Liver (tissue), 9 donors: ENCODE measurements around the gene SLFN12L. TPM values are rescaled to one million over a fixed set of nuclear protein-coding genes. Genes with fewer than 3 reads are reported as not detected.

Experiments used
- DNase-seq: peaks from one replicate; pipeline ENCODE4 v3.0.0-alpha.2; 2017; ENCODE audit warnings: low spot score
- H3K27ac ChIP-seq, 2 donors: one replicate each; pipeline ENCODE4 v1.7.0; 2013; ENCODE audit warnings: inconsistent platforms in 2 of 2, low read length in 2 of 2, control low read depth in 1 of 2, low read depth in 1 of 2, mild to moderate bottlenecking in 1 of 2
- H3K27me3 ChIP-seq, 4 donors: one replicate each; pipeline versions ENCODE4 v1.6.1 to v1.7.0; 2013; ENCODE audit warnings: low read length in 3 of 4, inconsistent platforms in 1 of 4, mild to moderate bottlenecking in 1 of 4, moderate library complexity in 1 of 4; ENCODE audit not compliant: control insufficient read depth in 4 of 4, insufficient read depth in 4 of 4
- H3K36me3 ChIP-seq, 4 donors: one replicate each; pipeline versions ENCODE4 v1.6.1 to v1.7.0; 2013; ENCODE audit warnings: low read length in 3 of 4, mild to moderate bottlenecking in 3 of 4, low read depth in 1 of 4, moderate library complexity in 1 of 4; ENCODE audit not compliant: control insufficient read depth in 4 of 4, insufficient read depth in 3 of 4
- H3K4me1 ChIP-seq, 4 donors: one replicate each; pipeline versions ENCODE4 v1.6.1 to v1.7.0; 2013; ENCODE audit warnings: low read length in 3 of 4, mild to moderate bottlenecking in 3 of 4, moderate library complexity in 1 of 4; ENCODE audit not compliant: control insufficient read depth in 4 of 4, insufficient read depth in 4 of 4
- H3K4me3 ChIP-seq, 3 donors: one replicate each; pipeline versions ENCODE4 v1.6.1 to v1.7.0; 2013; ENCODE audit warnings: low read length in 3 of 3, control low read depth in 1 of 3, low read depth in 1 of 3, mild to moderate bottlenecking in 1 of 3
- H3K9ac ChIP-seq, 2 donors: one replicate each; pipeline ENCODE4 v1.7.0; 2013; ENCODE audit warnings: low read length in 2 of 2, mild to moderate bottlenecking in 2 of 2, moderate library complexity in 2 of 2, control low read depth in 1 of 2, low read depth in 1 of 2
- H3K9me3 ChIP-seq, 4 donors: one replicate each; pipeline versions ENCODE4 v1.6.1 to v1.7.0; 2013; ENCODE audit warnings: low read length in 3 of 4; ENCODE audit not compliant: control insufficient read depth in 4 of 4
- ATF3 ChIP-seq: IDR thresholded peaks from 2 replicates; pipeline ENCODE4 v1.6.1; 2016; ENCODE audit warnings: antibody characterized with exemption
- EGR1 ChIP-seq, 2 donors: IDR thresholded peaks; 2 replicates each; pipeline ENCODE4 v1.6.1; 2016 to 2018; ENCODE audit warnings: antibody characterized with exemption in 2 of 2, low read depth in 2 of 2
- FOXA1 ChIP-seq: IDR thresholded peaks from 2 replicates; pipeline ENCODE4 v1.6.1; 2016; ENCODE audit warnings: antibody characterized with exemption
- FOXA2 ChIP-seq: IDR thresholded peaks from 2 replicates; pipeline ENCODE4 v1.6.1; 2016; ENCODE audit warnings: antibody characterized with exemption
- GABPA ChIP-seq, 2 donors: IDR thresholded peaks in 1 of 2; conservative IDR thresholded peaks in 1 of 2; 2 replicates each; pipeline ENCODE4 v1.6.1; 2016; ENCODE audit warnings: antibody characterized with exemption in 2 of 2, mild to moderate bottlenecking in 1 of 2, moderate library complexity in 1 of 2
- HNF4A ChIP-seq, 2 donors: conservative IDR thresholded peaks; 2 replicates each; pipeline ENCODE4 v1.6.1; 2016; ENCODE audit warnings: antibody characterized with exemption in 2 of 2, mild to moderate bottlenecking in 2 of 2
- HNF4G ChIP-seq: IDR thresholded peaks from 2 replicates; pipeline ENCODE4 v1.6.1; 2016; ENCODE audit warnings: antibody characterized with exemption
- JUND ChIP-seq, 2 donors: IDR thresholded peaks; 2 replicates each; pipeline ENCODE4 v1.6.1; 2016; ENCODE audit warnings: antibody characterized with exemption in 2 of 2
- MAX ChIP-seq: IDR thresholded peaks from 2 replicates; pipeline ENCODE4 v1.6.1; 2016; ENCODE audit warnings: antibody characterized with exemption
- NR2F2 ChIP-seq: IDR thresholded peaks from 2 replicates; pipeline ENCODE4 v1.6.1; 2016; ENCODE audit warnings: antibody characterized with exemption
- RAD21 ChIP-seq, 2 donors: IDR thresholded peaks; 2 replicates each; pipeline ENCODE4 v1.6.1; 2016; ENCODE audit warnings: antibody characterized with exemption in 2 of 2, mild to moderate bottlenecking in 2 of 2
- RXRA ChIP-seq, 2 donors: IDR thresholded peaks; 2 replicates each; pipeline ENCODE4 v1.6.1; 2017 to 2018; ENCODE audit warnings: antibody characterized with exemption in 2 of 2, mild to moderate bottlenecking in 1 of 2
- SP1 ChIP-seq: IDR thresholded peaks from 2 replicates; pipeline ENCODE4 v1.6.1; 2018; ENCODE audit warnings: antibody characterized with exemption, mild to moderate bottlenecking
- TAF1 ChIP-seq: conservative IDR thresholded peaks from 2 replicates; pipeline ENCODE4 v1.6.1; 2016; ENCODE audit warnings: antibody characterized with exemption, mild to moderate bottlenecking
- YY1 ChIP-seq: IDR thresholded peaks from 2 replicates; pipeline ENCODE4 v1.6.1; 2016; ENCODE audit warnings: antibody characterized with exemption, mild to moderate bottlenecking
- whole genome bisulfite sequencing: extraction: QIAGEN DNeasy Blood & Tissue Kit; methylation state at CpG from one replicate; pipeline ENCODE4 v1.1.7; 2013; 5-methylcytosine and 5-hydroxymethylcytosine counted together
- polyA plus RNA-seq, 2 donors: library from polyadenylated mRNA; stranded (reverse) in 1 of 2; unstranded in 1 of 2; fragments of 200-250 nt in 1 of 2; fragments of >200 nt in 1 of 2; fragmentation: Nextera tagmentation in 1 of 2; extraction: Ambion mirVana in 1 of 2; gene quantifications; one replicate each; pipeline versions ENCODE4 v1.2.1 to v1.2.3, GENCODE V29; 2013 to 2015
- total RNA-seq, 2 donors: library from RNA; depleted of rRNA; stranded (reverse); fragments of >200 nt; gene quantifications; one replicate each; pipeline ENCODE4 v1.2.3, GENCODE V29; 2014
- TF ChIP-seq, protein P1 (sequence below): IDR thresholded peaks from 2 replicates; pipeline ENCODE4 v1.6.1; 2016; ENCODE audit warnings: antibody characterized with exemption, mild to moderate bottlenecking
- TF ChIP-seq, protein P2 (sequence below): IDR thresholded peaks from 2 replicates; pipeline ENCODE4 v1.6.1; 2016; ENCODE audit warnings: antibody characterized with exemption
- TF ChIP-seq, protein P3 (sequence below): fragments of 150-350 bp; IDR thresholded peaks from 2 replicates; pipeline ENCODE4 v1.5.1; 2017; ENCODE audit warnings: improper control_type of control experiment, low read depth, low read length; ENCODE audit not compliant: missing input control
- donor health status: healthy.
- donor health status: healthy.
- donor health status: healthy.
- donor health status: healthy.
- donor health status: healthy.

SLFN12L gene
- total and polyA plus RNA-seq, 4 donors: 0.09 to 2.2 (median 0.27) TPM

DNA sequence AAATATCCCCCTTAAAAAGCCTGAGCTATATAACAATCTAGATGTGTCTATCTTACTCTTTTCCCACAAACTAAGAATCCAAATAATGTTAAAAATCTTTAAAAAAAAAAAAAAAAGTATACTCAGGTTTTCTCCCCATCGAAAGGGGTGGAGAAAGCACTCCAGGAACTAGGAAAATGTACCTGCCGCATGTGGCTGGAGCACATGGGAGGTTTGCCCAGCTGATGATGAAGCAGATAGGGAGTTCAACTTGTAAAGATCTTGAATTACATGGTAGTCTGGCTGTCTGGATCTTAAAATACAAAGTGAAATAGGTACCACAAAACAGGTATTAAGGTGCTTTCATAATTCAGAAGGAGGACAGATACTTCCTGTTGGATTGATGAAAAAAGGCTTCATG is 31.9 kb upstream of the SLFN12L start:
- WGBS: 85% methylated on average over 2 of the region's 2 CpGs
- Histone ChIP-seq H3K9me3 (no peaks in the 10 kb centered on the region), H3K27me3 (no peaks in the 10 kb centered on the region), H3K9ac (no peak overlapping the region), H3K4me3 (no peak overlapping the region), H3K27ac (no peak overlapping the region), H3K36me3 (no peaks in the 10 kb centered on the region), H3K4me1 (peaks cover 3 to 22% (median 16%) of the 10 kb centered on the region in 4 donors)
- no peak for DNase-seq
- TF ChIP-seq FOXA2: no peak
- no peak for TF ChIP-seq GABPA (IDR thresholded peaks at IDR 0.05 in 1 of 2, conservative IDR thresholded peaks at IDR 0.05 in 1 of 2)
- no peak for TF ChIP-seq JUND (IDR thresholded peaks at IDR 0.05)
- no peak for TF ChIP-seq MAX
- TF ChIP-seq, protein P1, sequence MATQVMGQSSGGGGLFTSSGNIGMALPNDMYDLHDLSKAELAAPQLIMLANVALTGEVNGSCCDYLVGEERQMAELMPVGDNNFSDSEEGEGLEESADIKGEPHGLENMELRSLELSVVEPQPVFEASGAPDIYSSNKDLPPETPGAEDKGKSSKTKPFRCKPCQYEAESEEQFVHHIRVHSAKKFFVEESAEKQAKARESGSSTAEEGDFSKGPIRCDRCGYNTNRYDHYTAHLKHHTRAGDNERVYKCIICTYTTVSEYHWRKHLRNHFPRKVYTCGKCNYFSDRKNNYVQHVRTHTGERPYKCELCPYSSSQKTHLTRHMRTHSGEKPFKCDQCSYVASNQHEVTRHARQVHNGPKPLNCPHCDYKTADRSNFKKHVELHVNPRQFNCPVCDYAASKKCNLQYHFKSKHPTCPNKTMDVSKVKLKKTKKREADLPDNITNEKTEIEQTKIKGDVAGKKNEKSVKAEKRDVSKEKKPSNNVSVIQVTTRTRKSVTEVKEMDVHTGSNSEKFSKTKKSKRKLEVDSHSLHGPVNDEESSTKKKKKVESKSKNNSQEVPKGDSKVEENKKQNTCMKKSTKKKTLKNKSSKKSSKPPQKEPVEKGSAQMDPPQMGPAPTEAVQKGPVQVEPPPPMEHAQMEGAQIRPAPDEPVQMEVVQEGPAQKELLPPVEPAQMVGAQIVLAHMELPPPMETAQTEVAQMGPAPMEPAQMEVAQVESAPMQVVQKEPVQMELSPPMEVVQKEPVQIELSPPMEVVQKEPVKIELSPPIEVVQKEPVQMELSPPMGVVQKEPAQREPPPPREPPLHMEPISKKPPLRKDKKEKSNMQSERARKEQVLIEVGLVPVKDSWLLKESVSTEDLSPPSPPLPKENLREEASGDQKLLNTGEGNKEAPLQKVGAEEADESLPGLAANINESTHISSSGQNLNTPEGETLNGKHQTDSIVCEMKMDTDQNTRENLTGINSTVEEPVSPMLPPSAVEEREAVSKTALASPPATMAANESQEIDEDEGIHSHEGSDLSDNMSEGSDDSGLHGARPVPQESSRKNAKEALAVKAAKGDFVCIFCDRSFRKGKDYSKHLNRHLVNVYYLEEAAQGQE: no peak
- TF ChIP-seq FOXA1: no peak
- TF ChIP-seq NR2F2: no peak
- TF ChIP-seq, protein P2, sequence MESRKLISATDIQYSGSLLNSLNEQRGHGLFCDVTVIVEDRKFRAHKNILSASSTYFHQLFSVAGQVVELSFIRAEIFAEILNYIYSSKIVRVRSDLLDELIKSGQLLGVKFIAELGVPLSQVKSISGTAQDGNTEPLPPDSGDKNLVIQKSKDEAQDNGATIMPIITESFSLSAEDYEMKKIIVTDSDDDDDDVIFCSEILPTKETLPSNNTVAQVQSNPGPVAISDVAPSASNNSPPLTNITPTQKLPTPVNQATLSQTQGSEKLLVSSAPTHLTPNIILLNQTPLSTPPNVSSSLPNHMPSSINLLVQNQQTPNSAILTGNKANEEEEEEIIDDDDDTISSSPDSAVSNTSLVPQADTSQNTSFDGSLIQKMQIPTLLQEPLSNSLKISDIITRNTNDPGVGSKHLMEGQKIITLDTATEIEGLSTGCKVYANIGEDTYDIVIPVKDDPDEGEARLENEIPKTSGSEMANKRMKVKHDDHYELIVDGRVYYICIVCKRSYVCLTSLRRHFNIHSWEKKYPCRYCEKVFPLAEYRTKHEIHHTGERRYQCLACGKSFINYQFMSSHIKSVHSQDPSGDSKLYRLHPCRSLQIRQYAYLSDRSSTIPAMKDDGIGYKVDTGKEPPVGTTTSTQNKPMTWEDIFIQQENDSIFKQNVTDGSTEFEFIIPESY: no peak
- TF ChIP-seq TAF1: no peak
- no peak for TF ChIP-seq HNF4A (conservative IDR thresholded peaks at IDR 0.05)
- no peak for TF ChIP-seq RXRA (IDR thresholded peaks at IDR 0.05)
- TF ChIP-seq RAD21 (IDR thresholded peaks at IDR 0.05): no peak
- TF ChIP-seq, protein P3, sequence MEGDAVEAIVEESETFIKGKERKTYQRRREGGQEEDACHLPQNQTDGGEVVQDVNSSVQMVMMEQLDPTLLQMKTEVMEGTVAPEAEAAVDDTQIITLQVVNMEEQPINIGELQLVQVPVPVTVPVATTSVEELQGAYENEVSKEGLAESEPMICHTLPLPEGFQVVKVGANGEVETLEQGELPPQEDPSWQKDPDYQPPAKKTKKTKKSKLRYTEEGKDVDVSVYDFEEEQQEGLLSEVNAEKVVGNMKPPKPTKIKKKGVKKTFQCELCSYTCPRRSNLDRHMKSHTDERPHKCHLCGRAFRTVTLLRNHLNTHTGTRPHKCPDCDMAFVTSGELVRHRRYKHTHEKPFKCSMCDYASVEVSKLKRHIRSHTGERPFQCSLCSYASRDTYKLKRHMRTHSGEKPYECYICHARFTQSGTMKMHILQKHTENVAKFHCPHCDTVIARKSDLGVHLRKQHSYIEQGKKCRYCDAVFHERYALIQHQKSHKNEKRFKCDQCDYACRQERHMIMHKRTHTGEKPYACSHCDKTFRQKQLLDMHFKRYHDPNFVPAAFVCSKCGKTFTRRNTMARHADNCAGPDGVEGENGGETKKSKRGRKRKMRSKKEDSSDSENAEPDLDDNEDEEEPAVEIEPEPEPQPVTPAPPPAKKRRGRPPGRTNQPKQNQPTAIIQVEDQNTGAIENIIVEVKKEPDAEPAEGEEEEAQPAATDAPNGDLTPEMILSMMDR: no peak
- no peak for TF ChIP-seq YY1
- TF ChIP-seq ATF3: no peak
- no peak for TF ChIP-seq SP1
- no peak for TF ChIP-seq HNF4G

DNA sequence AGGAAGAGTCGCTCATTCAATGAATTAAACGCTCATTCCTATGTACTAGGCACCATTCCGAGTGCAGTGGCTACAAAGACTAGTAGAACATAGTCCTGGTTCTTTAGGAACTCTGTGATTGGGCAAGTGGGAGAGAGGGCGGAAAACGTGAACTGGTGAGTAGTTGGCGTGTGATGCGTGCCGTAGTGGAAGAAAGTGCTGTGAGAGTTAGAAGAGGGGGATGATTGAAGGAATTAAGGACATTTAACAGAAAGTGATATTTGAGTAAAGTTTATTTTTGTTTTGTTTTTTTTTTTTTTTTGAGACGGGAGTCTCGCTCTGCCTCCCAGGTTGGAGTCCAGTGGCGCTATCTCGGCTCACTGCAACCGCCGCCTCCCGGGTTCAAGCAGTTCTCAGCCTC is 31.1 kb upstream of the SLFN12L start:
- no peak for DNase-seq
- TF ChIP-seq, protein P3: no peak
- TF ChIP-seq ATF3 (no peak), GABPA (IDR thresholded peaks at IDR 0.05 in 1 of 2, conservative IDR thresholded peaks at IDR 0.05 in 1 of 2) (no peak), NR2F2 (no peak), FOXA1 (no peak), JUND (IDR thresholded peaks at IDR 0.05) (no peak), SP1 (no peak), YY1 (no peak), RAD21 (IDR thresholded peaks at IDR 0.05) (no peak), EGR1 (IDR thresholded peaks at IDR 0.05; ENCODE audit: low read depth in 2 of 2) (no peak), FOXA2 (no peak), RXRA (IDR thresholded peaks at IDR 0.05) (no peak)
- TF ChIP-seq, protein P2: no peak
- Histone ChIP-seq H3K9me3 (no peaks in the 10 kb centered on the region), H3K27me3 (no peaks in the 10 kb centered on the region), H3K4me1 (peaks cover 3 to 22% (median 16%) of the 10 kb centered on the region in 4 donors), H3K4me3 (peak overlapping the region; percentile 71 to 100 (median 94)), H3K27ac (no peak overlapping the region), H3K9ac (peak overlapping the region; percentile 91 to 99), H3K36me3 (no peaks in the 10 kb centered on the region)
- WGBS: 26% methylated on average over 15 of the region's 15 CpGs
